NCI-H69 (cell line): Measurements from ENCODE around the gene UNK.

ENCODE experiments used
- DNase-seq: peaks from one replicate; lab custom pipeline; 2025; lab: John Stamatoyannopoulos, UW

Gene UNK

DNA sequence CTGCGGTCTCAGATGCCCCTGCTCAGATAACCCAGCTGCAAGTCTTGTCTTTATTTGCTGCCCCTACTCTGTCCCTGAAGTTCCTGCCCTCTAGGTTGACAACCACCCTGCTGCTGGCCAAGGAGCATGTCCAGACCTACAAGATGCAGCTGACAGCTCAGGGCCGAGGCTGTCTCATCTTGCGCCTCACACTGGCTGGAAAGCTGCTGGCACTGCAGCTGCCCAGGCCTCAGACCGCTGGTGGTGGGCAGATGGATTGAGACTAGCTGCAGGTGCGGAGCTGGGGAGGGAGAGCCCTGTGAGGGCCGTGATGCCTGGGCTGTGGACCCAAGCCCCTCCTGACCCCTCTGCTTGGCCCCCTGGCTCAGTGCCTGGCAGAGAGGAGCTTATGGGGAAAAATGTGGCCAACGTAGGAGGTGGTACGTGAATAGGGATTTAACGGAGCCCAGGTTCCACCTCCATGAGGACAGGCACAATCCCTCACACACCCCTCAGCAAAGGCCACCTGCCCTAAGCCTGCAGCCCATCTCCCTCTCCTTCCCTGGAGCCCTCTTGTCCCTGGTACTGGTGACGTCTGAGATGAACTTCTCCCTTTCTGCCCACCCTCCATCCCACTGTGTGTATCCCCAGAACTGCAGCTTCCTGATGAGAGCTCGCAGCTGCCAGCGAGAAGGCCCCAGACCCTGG lies 11.3 kb upstream of the UNK start:
- DNase-seq: no peak

GRCh38 chr17:75773808-75774470 lies 10.7 kb upstream of the UNK start:
- no peak for DNase-seq

- no peak for DNase-seq
These were observed 10.1 kb upstream of the UNK start for GRCh38 chr17:75774471-75774990.

DNA sequence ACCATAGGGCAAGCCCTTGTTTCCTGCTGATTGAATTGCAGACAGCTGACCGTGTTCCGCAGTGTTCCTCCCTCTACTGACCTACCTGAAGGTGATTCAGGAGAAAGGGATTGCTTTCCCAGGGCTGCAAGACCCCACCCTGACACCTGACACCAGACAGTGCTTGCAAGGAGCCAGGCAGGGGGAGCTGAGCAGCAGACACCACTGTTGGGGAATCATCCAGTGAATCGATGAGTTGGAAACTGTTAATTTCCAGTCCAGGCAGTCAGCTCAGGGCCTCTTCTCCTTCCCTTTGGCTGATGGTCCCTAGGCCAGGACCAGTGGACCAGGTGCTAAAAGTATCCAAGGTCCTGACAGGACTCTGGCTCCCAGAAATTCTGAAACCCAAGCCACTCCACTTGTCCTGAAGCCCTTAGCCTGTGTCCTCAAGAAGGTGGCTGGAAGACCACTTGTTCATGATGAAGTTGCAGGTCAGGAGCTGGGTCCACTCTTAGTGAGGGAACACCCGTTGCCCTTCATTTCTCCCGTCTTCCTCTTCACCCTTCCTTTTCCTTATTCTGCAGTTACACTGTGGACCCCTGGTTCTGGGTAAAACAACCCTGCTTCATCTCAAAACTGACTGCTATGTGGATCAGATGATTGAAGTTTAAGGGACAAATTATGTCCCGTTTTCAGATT lies 9.5 kb upstream of the UNK start:
- peak; percentile 52 for DNase-seq

GRCh38 chr17:75776386-75777295 lies 8.0 kb upstream of the UNK start:
- DNase-seq: peak; percentile 38

DNA sequence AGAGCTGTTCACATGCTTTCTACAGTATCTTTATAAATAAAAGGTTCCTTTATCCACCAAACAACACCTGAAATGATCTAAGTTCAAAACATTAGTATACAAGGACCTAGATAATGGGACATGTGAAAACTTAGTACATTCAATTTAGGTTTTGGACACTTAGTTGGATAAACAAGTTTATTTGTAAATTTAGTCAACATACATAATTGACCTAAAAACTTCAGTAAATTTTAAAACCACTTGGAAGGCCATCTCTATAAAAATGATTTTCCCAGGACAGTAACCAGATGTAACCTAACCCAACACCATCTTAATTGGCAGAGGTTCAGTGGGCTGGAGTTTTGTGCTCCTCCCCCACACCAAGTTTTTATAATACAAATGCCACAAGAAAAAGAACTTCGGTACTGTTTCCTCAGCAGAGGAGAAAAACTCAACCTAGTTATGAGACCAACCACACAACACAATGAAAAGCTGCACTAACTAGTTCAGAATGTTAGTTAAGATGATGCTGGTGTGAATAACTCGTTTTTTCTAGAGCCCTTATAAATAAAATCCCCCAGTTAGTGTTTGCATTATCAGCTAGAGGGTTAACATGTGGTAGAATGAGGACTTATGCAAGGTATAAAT lies 7.2 kb upstream of the UNK start:
- no peak for DNase-seq

GRCh38 chr17:75778066-75778860 lies 6.3 kb upstream of the UNK start:
- DNase-seq: peak; percentile 72

GRCh38 chr17:75778861-75779249 lies 5.8 kb upstream of the UNK start:
- DNase-seq: no peak

- peak; percentile 100 for DNase-seq
These were observed 5.2 kb upstream of the UNK start for GRCh38 chr17:75779250-75779986.

DNA sequence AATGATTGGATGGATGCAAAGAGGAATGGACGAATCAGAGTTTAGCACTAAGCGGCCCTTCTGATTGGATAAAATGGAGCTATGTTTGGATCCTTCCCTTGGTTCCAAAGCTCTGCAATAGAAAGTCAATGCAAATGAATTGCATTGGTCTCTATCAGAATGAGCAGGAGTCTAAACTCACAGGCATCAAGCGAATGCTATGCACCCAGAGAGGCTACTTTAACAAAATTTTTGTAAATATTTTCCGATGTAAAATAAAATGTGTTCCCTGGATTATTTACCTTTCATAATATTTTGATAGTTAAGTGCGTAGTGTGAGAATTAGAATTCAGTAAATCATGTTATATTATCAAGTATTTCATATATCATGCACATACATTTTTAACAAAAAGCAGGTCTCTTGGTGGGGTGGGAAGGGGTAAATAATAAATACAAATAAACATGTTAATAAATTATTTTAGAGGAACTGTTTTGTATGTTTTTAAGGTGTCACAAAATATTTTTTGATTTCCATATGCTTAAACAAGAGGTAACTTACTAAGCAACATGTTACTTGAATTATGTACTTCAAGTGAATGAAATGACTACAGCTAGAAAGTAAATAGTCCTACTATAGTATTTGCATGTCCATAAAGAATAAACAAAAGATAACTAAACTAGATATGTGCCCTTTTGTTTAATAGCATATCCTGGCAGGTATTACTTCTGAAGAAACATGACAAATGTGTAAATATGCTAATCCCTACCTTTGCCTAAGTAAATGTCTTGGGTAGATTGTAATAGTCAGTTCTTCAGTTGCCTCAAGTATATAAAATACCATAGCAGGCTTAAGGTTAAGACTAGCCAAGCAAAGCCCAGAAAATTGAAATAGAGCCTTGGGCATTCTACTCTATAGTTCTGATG lies 4.4 kb upstream of the UNK start:
- DNase-seq: no peak

DNA sequence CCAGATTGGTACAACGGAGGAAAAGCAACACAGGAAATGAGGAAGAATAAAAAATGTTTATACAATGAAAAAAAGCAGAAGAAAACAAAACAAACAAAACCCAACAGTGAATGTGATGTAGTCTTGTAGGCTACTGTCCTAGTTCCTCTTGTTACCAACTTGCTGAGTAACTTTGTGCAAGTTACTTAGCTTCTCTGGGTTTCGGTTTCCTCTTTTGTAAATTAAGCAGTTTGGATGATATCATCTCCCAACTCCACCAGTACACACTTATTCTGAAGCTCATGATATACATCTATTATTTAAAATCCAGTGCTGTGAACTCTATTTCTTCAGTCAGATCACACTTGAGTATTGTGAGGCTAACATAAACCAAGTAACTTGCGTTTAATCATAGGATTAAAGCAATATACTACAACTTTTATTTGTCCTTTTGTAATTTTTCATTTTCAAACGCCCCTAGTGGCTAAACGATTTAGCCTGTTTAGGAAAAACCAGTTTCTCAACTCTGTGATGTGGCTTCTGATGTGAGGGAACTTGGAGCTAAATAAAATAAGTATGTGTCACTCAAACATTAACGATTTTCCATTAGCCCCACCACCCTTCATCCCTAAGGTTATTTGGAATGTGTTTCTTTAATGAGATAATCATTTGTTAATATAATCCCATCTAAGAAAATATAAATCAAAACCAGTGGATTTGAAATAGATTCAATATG lies 1.4 kb upstream of the UNK start:
- DNase-seq: peak; percentile 67

DNA sequence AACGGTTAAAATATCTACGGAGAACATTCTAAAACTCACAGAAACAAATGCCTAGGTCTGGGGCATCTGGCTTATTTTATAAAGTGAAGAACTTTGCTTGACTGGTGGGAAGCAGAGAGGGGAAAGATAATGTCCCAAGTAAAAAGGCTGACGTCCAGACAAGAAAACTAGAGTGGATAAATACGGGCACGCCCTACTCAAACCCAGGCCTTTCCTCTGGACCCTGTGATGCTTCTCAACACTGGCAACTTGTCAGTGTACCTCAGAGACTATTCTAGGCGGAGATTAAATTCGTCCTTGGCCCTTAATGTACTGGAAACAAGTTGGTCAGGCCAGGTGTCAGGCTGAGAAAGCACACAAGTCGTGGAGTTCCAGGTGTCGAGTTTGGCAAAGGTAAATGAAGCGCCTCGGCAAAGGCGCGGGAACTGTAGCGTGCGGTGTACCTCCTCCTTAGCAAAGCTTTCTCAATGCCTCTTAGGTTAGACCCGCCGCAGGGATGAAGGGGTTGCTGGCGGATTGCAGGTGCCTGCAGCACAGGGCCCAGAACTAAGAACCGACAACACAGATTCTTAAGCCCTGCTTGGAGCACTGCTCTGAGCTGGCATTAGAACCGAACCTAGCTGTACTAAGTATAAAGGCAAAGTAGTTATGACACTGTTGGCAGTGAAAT lies 668 bp upstream of the UNK start:
- DNase-seq: no peak

DNA sequence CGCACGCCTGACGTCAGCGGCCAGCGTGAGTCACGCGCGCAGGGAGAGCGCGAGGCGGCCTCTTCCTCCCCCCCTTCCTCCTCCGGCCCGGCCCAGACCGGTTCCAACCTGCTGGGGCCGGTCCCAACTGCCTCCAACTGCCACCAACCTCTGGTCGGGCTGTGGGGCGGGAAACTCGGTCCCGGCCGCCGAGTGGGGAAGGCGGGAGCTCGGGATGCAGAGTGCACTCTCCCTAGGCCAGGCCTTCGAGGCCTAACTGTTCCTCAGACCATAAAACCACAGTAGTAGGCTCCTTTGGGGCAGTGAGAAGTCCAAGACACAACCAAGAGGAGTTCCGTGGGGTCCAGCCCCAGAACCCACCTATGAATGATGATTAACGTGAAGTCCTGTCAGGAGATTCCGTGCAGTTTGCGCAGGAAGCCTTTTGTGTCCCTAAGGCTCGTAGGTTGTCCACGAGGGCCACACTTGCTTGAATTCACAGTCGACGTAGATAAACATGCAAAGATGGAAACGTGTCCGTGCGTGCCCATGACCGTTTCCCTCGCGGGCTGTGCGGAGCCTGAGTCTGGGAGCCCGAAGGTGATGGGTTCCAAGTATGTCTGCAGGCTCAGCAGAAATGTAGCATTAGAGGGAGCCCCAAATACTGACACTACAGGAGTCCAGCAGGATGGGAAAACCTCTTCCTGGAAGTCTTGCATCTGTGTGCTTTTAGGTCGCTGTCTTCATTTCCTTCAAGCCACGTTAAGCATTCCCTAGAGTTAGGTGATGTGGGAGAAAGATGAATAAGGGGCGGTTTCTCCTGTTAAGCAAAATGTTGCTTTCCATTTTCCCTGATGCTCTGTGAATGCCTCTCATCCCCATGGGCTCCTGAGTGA lies 647 bp downstream of the UNK start:
- DNase-seq: peak; percentile 97

- no peak for DNase-seq
These were observed 6.6 kb downstream of the UNK start for GRCh38 chr17:75791254-75791653.

- no peak for DNase-seq
These were observed 8.9 kb downstream of the UNK start for GRCh38 chr17:75793460-75793859.

GRCh38 chr17:75795820-75796607 lies 11.4 kb downstream of the UNK start:
- DNase-seq: no peak
